Naive thymus-derived CD4-positive, alpha-beta T cell (primary cell): ENCODE results near the gene ALOX12. TPM values are rescaled to one million over a fixed set of nuclear protein-coding genes. Genes with fewer than 3 reads are reported as not detected.

Experiments
- ATAC-seq: fragments of 150-1000 bp; cut with Tn5 transposase; 2 replicates; pipeline ENCODE4 v1.10.0; 2021; ENCODE audit warnings: mild to moderate bottlenecking, moderate library complexity
- CTCF ChIA-PET: fragments of 350-600 bp; sonication (Branson Sonifier 250); formaldehyde crosslinking; loops from one replicate; lab custom pipeline; 2021; ENCODE audit warnings: antibody characterized with exemption; lab: Charles Lee
- POLR2A ChIA-PET: fragments of 350-600 bp; sonication (Branson Sonifier 250); formaldehyde crosslinking; loops from one replicate; lab custom pipeline; 2021; ENCODE audit warnings: antibody characterized with exemption, inconsistent platforms; lab: Charles Lee
- DNase-seq, 9 donors: peaks; one replicate each; pipeline versions ENCODE4 v3.0.0 to v3.0.0-alpha.2; 2020 to 2022; ENCODE audit warnings: mixed read lengths in 1 of 9
- H3K27ac ChIP-seq: one replicate; pipeline ENCODE4 v1.7.0; 2013; ENCODE audit warnings: mild to moderate bottlenecking, low read depth, low read length, moderate library complexity
- H3K27me3 ChIP-seq, 2 donors: one replicate each; pipeline ENCODE4 v1.7.0; 2013; ENCODE audit warnings: low read length in 2 of 2, mild to moderate bottlenecking in 2 of 2, moderate library complexity in 2 of 2; ENCODE audit not compliant: control insufficient read depth in 2 of 2, insufficient read depth in 2 of 2
- H3K36me3 ChIP-seq, 3 experiments: 1 replicate in 2 of 3; 2 replicates in 1 of 3; pipeline ENCODE4 v1.7.0; 2013; ENCODE audit warnings: low read length in 3 of 3, mild to moderate bottlenecking in 3 of 3, moderate library complexity in 1 of 3; ENCODE audit not compliant: insufficient read depth in 3 of 3, control insufficient read depth in 2 of 3
- H3K4me1 ChIP-seq, 2 donors: one replicate each; pipeline ENCODE4 v1.7.0; 2013; ENCODE audit warnings: low read length in 2 of 2, mild to moderate bottlenecking in 2 of 2, moderate library complexity in 1 of 2; ENCODE audit not compliant: control insufficient read depth in 2 of 2, insufficient read depth in 2 of 2
- H3K4me3 ChIP-seq: 2 replicates; pipeline ENCODE4 v1.7.0; 2013; ENCODE audit warnings: mild to moderate bottlenecking, low read length
- H3K9me3 ChIP-seq, 3 experiments: 1 replicate in 2 of 3; 2 replicates in 1 of 3; pipeline ENCODE4 v1.7.0; 2013; ENCODE audit warnings: low read length in 3 of 3; ENCODE audit not compliant: control insufficient read depth in 2 of 3
- H3K27ac Mint-ChIP-seq, 9 donors: one replicate each; pipeline ENCODE4 v1.8.0; 2020 to 2022; ENCODE audit warnings: mixed read lengths in 9 of 9, mild to moderate bottlenecking in 8 of 9, moderate library complexity in 5 of 9, inconsistent platforms in 2 of 9
- H3K27me3 Mint-ChIP-seq, 5 donors: one replicate each; pipeline ENCODE4 v1.8.0; 2021 to 2022; ENCODE audit warnings: mixed read lengths in 5 of 5, mild to moderate bottlenecking in 1 of 5
- H3K36me3 Mint-ChIP-seq, 5 donors: one replicate each; pipeline ENCODE4 v1.8.0; 2020 to 2022; ENCODE audit warnings: mixed read lengths in 5 of 5, mild to moderate bottlenecking in 3 of 5, inconsistent platforms in 1 of 5
- H3K4me1 Mint-ChIP-seq, 7 donors: one replicate each; pipeline ENCODE4 v1.8.0; 2020 to 2022; ENCODE audit warnings: mixed read lengths in 7 of 7, mild to moderate bottlenecking in 3 of 7, inconsistent platforms in 1 of 7
- H3K4me3 Mint-ChIP-seq, 10 donors: one replicate each; pipeline ENCODE4 v1.8.0; 2020 to 2022; ENCODE audit warnings: mild to moderate bottlenecking in 10 of 10, mixed read lengths in 10 of 10, moderate library complexity in 6 of 10, inconsistent platforms in 2 of 10
- H3K9me3 Mint-ChIP-seq, 11 donors: one replicate each; pipeline ENCODE4 v1.8.0; 2020 to 2022; ENCODE audit warnings: mixed read lengths in 11 of 11, mild to moderate bottlenecking in 4 of 11, inconsistent platforms in 1 of 11, moderate library complexity in 1 of 11
- intact Hi-C, 2 donors: fragments of 100-400 bp; cut with micrococcal nuclease; formaldehyde crosslinking; loops; one replicate each; pipeline ENCODE4 v1.15.1; 2023
- polyA plus RNA-seq, 2 donors: library from polyadenylated mRNA; unstranded; fragments of 300-500 nt; fragmentation: Illumina TruSeq; gene quantifications; one replicate each; pipeline ENCODE4 v1.2.3, GENCODE V29; 2021
- total RNA-seq, 6 experiments: library from RNA in 5 of 6; stranded (reverse) in 5 of 6; gene quantifications; 1 replicate in 5 of 6; 2 replicates in 1 of 6; pipeline ENCODE4 v1.2.3 and lab custom pipeline; 2021 to 2026

Gene ALOX12
- total and polyA plus RNA-seq, 7 experiments from 2014 or later, result 0.08 to 1.0 (median 0.48) TPM; not detected in 4

- Histone ChIP-seq H3K4me1 (no peaks in the 10 kb centered on the region), H3K9me3 (no peaks in the 10 kb centered on the region), H3K27ac (no peak overlapping the region), H3K36me3 (peaks cover 8 to 65% (median 12%) of the 10 kb centered on the region in 3 experiments), H3K27me3 (no peaks in the 10 kb centered on the region), H3K4me3 (no peak overlapping the region)
- ATAC-seq (no peak), DNase-seq (no peak)
- ChIA-PET CTCF (no interaction called here), POLR2A (no interaction called here)
- H3K4me1 Mint-ChIP-seq, result peaks cover 0 to 18% (median 8%) of the 10 kb centered on the region in 7 donors
- H3K9me3 Mint-ChIP-seq, result peaks cover 0 to 2% (median 0%) of the 10 kb centered on the region in 11 donors
- no peaks in the 10 kb centered on the region for H3K27me3 Mint-ChIP-seq
- H3K27ac Mint-ChIP-seq, result peak overlapping the region in 2 of 9 donors; percentile 52 to 55
- H3K4me3 Mint-ChIP-seq, result no peak overlapping the region
- peaks cover 9 to 44% (median 29%) of the 10 kb centered on the region in 5 donors for H3K36me3 Mint-ChIP-seq
- intact Hi-C loops, result no loop called here
These were observed 3.1 kb downstream of the ALOX12 start for GRCh38 chr17:6998855-6999508.

- DNase-seq (peak in 4 of 9 donors; percentile 19 to 44 (median 26)), ATAC-seq (peak; percentile 37)
- no peak overlapping the region for H3K27ac ChIP-seq
- H3K27ac Mint-ChIP-seq, result peak overlapping the region in 4 of 9 donors; percentile 39 to 77 (median 53)
- H3K9me3 ChIP-seq, result no peaks in the 10 kb centered on the region
- no peaks in the 10 kb centered on the region for H3K27me3 Mint-ChIP-seq
- peaks cover 8 to 66% (median 12%) of the 10 kb centered on the region in 3 experiments for H3K36me3 ChIP-seq
- H3K4me1 Mint-ChIP-seq, result peaks cover 6 to 22% (median 12%) of the 10 kb centered on the region in 7 donors
- H3K4me3 Mint-ChIP-seq, result no peak overlapping the region
- peaks cover 9 to 44% (median 29%) of the 10 kb centered on the region in 5 donors for H3K36me3 Mint-ChIP-seq
- intact Hi-C loops, result loop anchor here in 1 of 2 donors (5.0 kb wide), 1 partner anchor 334 kb away; no protein-coding TSS in a partner anchor
- POLR2A ChIA-PET, result interaction anchor here (0.5 to 2.0 kb wide), 2 partner anchors 11 to 139 kb away, joined by 3 to 4 read pairs; partner anchors contain the start of gene RNASEK
- H3K9me3 Mint-ChIP-seq, result peaks cover 0 to 2% (median 0%) of the 10 kb centered on the region in 11 donors
- no peaks in the 10 kb centered on the region for H3K27me3 ChIP-seq
- H3K4me3 ChIP-seq, result no peak overlapping the region
- H3K4me1 ChIP-seq, result no peaks in the 10 kb centered on the region
- CTCF ChIA-PET, result no interaction called here
These were observed 5.6 kb downstream of the ALOX12 start for GRCh38 chr17:7001318-7001961.

- Mint-ChIP-seq H3K27ac (peak overlapping the region in 2 of 9 donors; percentile 16 to 41), H3K9me3 (peaks cover 0 to 2% (median 0%) of the 10 kb centered on the region in 11 donors), H3K4me3 (no peak overlapping the region), H3K27me3 (no peaks in the 10 kb centered on the region), H3K36me3 (peaks cover 4 to 47% (median 24%) of the 10 kb centered on the region in 5 donors), H3K4me1 (peaks cover 6 to 30% (median 19%) of the 10 kb centered on the region in 7 donors)
- H3K27me3 ChIP-seq, result no peaks in the 10 kb centered on the region
- H3K4me3 ChIP-seq, result no peak overlapping the region
- H3K36me3 ChIP-seq, result peaks cover 8 to 67% (median 12%) of the 10 kb centered on the region in 3 experiments
- DNase-seq (no peak), ATAC-seq (no peak)
- no peak overlapping the region for H3K27ac ChIP-seq
- POLR2A ChIA-PET, result interaction anchor here (2.0 kb wide), 1 partner anchor 10 kb away, joined by 4 read pairs; the partner anchor contains the start of gene RNASEK
- H3K9me3 ChIP-seq, result no peaks in the 10 kb centered on the region
- intact Hi-C loops, result loop anchor here in 1 of 2 donors (5.0 kb wide), 1 partner anchor 335 kb away; no protein-coding TSS in a partner anchor
- CTCF ChIA-PET, result interaction anchor here (0.6 to 9.4 kb wide), 5 partner anchors 12 to 92 kb away, joined by 3 to 121 read pairs (median 4); no protein-coding TSS in a partner anchor
- H3K4me1 ChIP-seq, result no peaks in the 10 kb centered on the region
These were observed 6.6 kb downstream of the ALOX12 start for GRCh38 chr17:7002288-7003047.

GRCh38 chr17:7003745-7004144 lies 7.9 kb downstream of the ALOX12 start:
- DNase-seq (no peak), ATAC-seq (no peak)
- no peaks in the 10 kb centered on the region for H3K9me3 ChIP-seq
- Mint-ChIP-seq H3K27ac (no peak overlapping the region), H3K36me3 (peaks cover 4 to 38% (median 18%) of the 10 kb centered on the region in 5 donors), H3K9me3 (peaks cover 0 to 2% (median 0%) of the 10 kb centered on the region in 11 donors), H3K4me1 (peaks cover 10 to 36% (median 20%) of the 10 kb centered on the region in 7 donors), H3K4me3 (no peak overlapping the region), H3K27me3 (no peaks in the 10 kb centered on the region)
- H3K27me3 ChIP-seq, result no peaks in the 10 kb centered on the region
- ChIA-PET CTCF (interaction anchor here (0.7 to 9.4 kb wide), 14 partner anchors 10 to 160 kb away, joined by 3 to 121 read pairs (median 4); partner anchors contain the start of gene SLC16A13), POLR2A (interaction anchor here (0.6 to 2.0 kb wide), 5 partner anchors 8 to 160 kb away, joined by 3 to 7 read pairs (median 4); partner anchors contain the start of gene RNASEK)
- no peaks in the 10 kb centered on the region for H3K4me1 ChIP-seq
- H3K36me3 ChIP-seq, result peaks cover 8 to 56% (median 12%) of the 10 kb centered on the region in 3 experiments
- no peak overlapping the region for H3K4me3 ChIP-seq
- no peak overlapping the region for H3K27ac ChIP-seq
- intact Hi-C loops, result loop anchor here (1.0 to 5.0 kb wide), 5 partner anchors 9 to 336 kb away; partner anchors contain the start of gene RNASEK (in 1 of the 2)

GRCh38 chr17:7004398-7005253 lies 8.8 kb downstream of the ALOX12 start:
- ChIA-PET CTCF (interaction anchor here (0.5 to 9.4 kb wide), 19 partner anchors 11 to 1309 kb away, joined by 3 to 121 read pairs (median 4); partner anchors contain the start of gene SLC16A13), POLR2A (interaction anchor here (0.6 to 1.5 kb wide), 5 partner anchors 11 to 161 kb away, joined by 3 to 7 read pairs (median 4); no protein-coding TSS in a partner anchor)
- DNase-seq (peak in 7 of 9 donors; percentile 67 to 80 (median 77)), ATAC-seq (peak; percentile 98)
- Histone ChIP-seq H3K27me3 (no peaks in the 10 kb centered on the region), H3K27ac (no peak overlapping the region), H3K9me3 (no peaks in the 10 kb centered on the region), H3K36me3 (peaks cover 8 to 51% (median 12%) of the 10 kb centered on the region in 3 experiments), H3K4me1 (no peaks in the 10 kb centered on the region), H3K4me3 (no peak overlapping the region)
- intact Hi-C loops, result loop anchor here (1.0 to 5.0 kb wide), 6 partner anchors 8 to 337 kb away; partner anchors contain the start of gene RNASEK (in 1 of the 2)
- H3K4me3 Mint-ChIP-seq, result no peak overlapping the region
- H3K4me1 Mint-ChIP-seq, result peaks cover 14 to 42% (median 27%) of the 10 kb centered on the region in 7 donors
- H3K9me3 Mint-ChIP-seq, result peaks cover 0 to 2% (median 0%) of the 10 kb centered on the region in 11 donors
- peak overlapping the region in 8 of 9 donors; percentile 5 to 60 (median 31) for H3K27ac Mint-ChIP-seq
- peaks cover 4 to 37% (median 13%) of the 10 kb centered on the region in 5 donors for H3K36me3 Mint-ChIP-seq
- no peaks in the 10 kb centered on the region for H3K27me3 Mint-ChIP-seq
